GM23338 (cell line): ENCODE results near the gene ERBB4. TPM values are rescaled to one million over a fixed set of nuclear protein-coding genes. Genes with fewer than 3 reads are reported as not detected.

Source experiments
- ATAC-seq: fragments of 200-7000 bp; cut with Tn5 transposase; 3 replicates; pipeline ENCODE4 v1.9.1; 2020
- DNase-seq: peaks from one replicate; pipeline ENCODE4 v3.0.0-alpha.2; 2015; ENCODE audit warnings: low spot score
- H2AFZ ChIP-seq: fragments of 200-600 bp; sonication (generic); 2 replicates; pipeline ENCODE4 v1.8.0; 2016; ENCODE audit warnings: antibody characterized with exemption, mild to moderate bottlenecking, moderate library complexity
- H3F3A ChIP-seq: fragments of 200-600 bp; sonication (generic); replicated peaks from 2 replicates; pipeline ENCODE4 v1.8.0; 2017; ENCODE audit warnings: antibody characterized with exemption, mixed run types, low read depth
- H3K27ac ChIP-seq: fragments of 200-600 bp; sonication (generic); 2 replicates; pipeline ENCODE4 v1.6.1; 2016; ENCODE audit warnings: low read depth
- H3K27me3 ChIP-seq: fragments of 200-600 bp; sonication (generic); 2 replicates; pipeline ENCODE4 v1.8.0; 2016; ENCODE audit warnings: mild to moderate bottlenecking, mixed run types, moderate library complexity; ENCODE audit not compliant: insufficient read depth
- H3K36me3 ChIP-seq: fragments of 200-600 bp; sonication (generic); 2 replicates; pipeline ENCODE4 v1.8.0; 2016; ENCODE audit warnings: mild to moderate bottlenecking; ENCODE audit not compliant: insufficient read depth
- H3K4me1 ChIP-seq: fragments of 200-600 bp; sonication (generic); 2 replicates; pipeline ENCODE4 v1.8.0; 2016; ENCODE audit warnings: mild to moderate bottlenecking, moderate library complexity; ENCODE audit not compliant: insufficient read depth
- H3K4me2 ChIP-seq: fragments of 200-600 bp; sonication (generic); 2 replicates; pipeline ENCODE4 v1.7.1; 2017; ENCODE audit warnings: mixed run types
- H3K4me3 ChIP-seq: fragments of 200-600 bp; sonication (generic); 2 replicates; pipeline ENCODE4 v1.6.1; 2016; ENCODE audit warnings: mixed run types
- H3K79me2 ChIP-seq: fragments of 200-600 bp; sonication (generic); replicated peaks from 2 replicates; pipeline ENCODE4 v1.8.0; 2017; ENCODE audit warnings: mild to moderate bottlenecking; ENCODE audit not compliant: insufficient read depth
- H3K9me2 ChIP-seq: fragments of 200-600 bp; sonication (generic); 2 replicates; pipeline ENCODE4 v1.8.0; 2017; ENCODE audit not compliant: insufficient read depth
- H4K20me1 ChIP-seq: fragments of 200-600 bp; sonication (generic); replicated peaks from 2 replicates; pipeline ENCODE4 v1.8.0; 2017; ENCODE audit warnings: mild to moderate bottlenecking; ENCODE audit not compliant: insufficient read depth
- H3K27ac Mint-ChIP-seq: 2 replicates; pipeline ENCODE4 v1.8.0; 2020; ENCODE audit warnings: inconsistent platforms, mild to moderate bottlenecking, moderate library complexity, mixed read lengths
- H3K27me3 Mint-ChIP-seq: 3 replicates; pipeline ENCODE4 v1.8.0; 2022; ENCODE audit warnings: low read depth, mild to moderate bottlenecking, moderate library complexity, mixed read lengths, inconsistent platforms; ENCODE audit not compliant: insufficient read depth, poor library complexity
- H3K36me3 Mint-ChIP-seq: 3 replicates; pipeline ENCODE4 v1.8.0; 2021; ENCODE audit warnings: low read depth, mild to moderate bottlenecking, inconsistent platforms, moderate library complexity, mixed read lengths
- H3K4me1 Mint-ChIP-seq: 3 replicates; pipeline ENCODE4 v1.8.0; 2020; ENCODE audit warnings: mild to moderate bottlenecking, inconsistent platforms, mixed read lengths
- H3K4me3 Mint-ChIP-seq: 3 replicates; pipeline ENCODE4 v1.8.0; 2021; ENCODE audit warnings: moderate library complexity, mild to moderate bottlenecking, inconsistent platforms, mixed read lengths
- H3K9me3 Mint-ChIP-seq: 3 replicates; pipeline ENCODE4 v1.8.0; 2020; ENCODE audit warnings: moderate library complexity, mild to moderate bottlenecking, inconsistent platforms, mixed read lengths
- EZH2phosphoT487 ChIP-seq: fragments of 200-600 bp; sonication (generic); IDR thresholded peaks from one replicate; pipeline ENCODE4 v1.8.1; 2018; ENCODE audit warnings: antibody characterized with exemption; ENCODE audit not compliant: unreplicated experiment
- JUNB ChIP-seq: IDR thresholded peaks from one replicate; pipeline ENCODE4 v1.6.1; 2016; ENCODE audit warnings: antibody characterized with exemption; ENCODE audit not compliant: unreplicated experiment
- POLR2AphosphoS5 ChIP-seq: IDR thresholded peaks from 2 replicates; pipeline ENCODE4 v1.6.1; 2016; ENCODE audit warnings: antibody characterized with exemption, low read depth
- STAT1 ChIP-seq: IDR thresholded peaks from one replicate; pipeline ENCODE4 v1.6.1; 2016; ENCODE audit warnings: antibody characterized with exemption; ENCODE audit not compliant: unreplicated experiment
- ZNF114 ChIP-seq: fragments of 250-450 bp; sonication (Bioruptor Pico); IDR thresholded peaks from 2 replicates; pipeline ENCODE4 v1.5.0; 2020; ENCODE audit warnings: mild to moderate bottlenecking, moderate library complexity
- ZNF331 ChIP-seq: fragments of 250-450 bp; sonication (Bioruptor Pico); IDR thresholded peaks from 2 replicates; pipeline ENCODE4 v1.5.0; 2020; ENCODE audit warnings: low read depth, mild to moderate bottlenecking, moderate library complexity
- polyA plus RNA-seq: library from polyadenylated mRNA; unstranded; fragments of >200 nt; fragmentation: Nextera tagmentation; extraction: Ambion mirVana; gene quantifications from 2 replicates; pipeline ENCODE4 v1.2.1, GENCODE V29; 2016
- total RNA-seq: library from RNA; depleted of rRNA; stranded (reverse); fragments of >200 nt; shearing (Covaris generic); gene quantifications from 2 replicates; pipeline ENCODE4 v1.2.3, GENCODE V29; 2014
- TF ChIP-seq, protein P1 (sequence below), 2 experiments: fragments of 200-600 bp in 1 of 2; sonication (generic) in 1 of 2; conservative IDR thresholded peaks; 2 replicates each; pipeline versions ENCODE4 v1.5.1 to v1.6.1; 2016 to 2017; ENCODE audit warnings: antibody characterized with exemption in 2 of 2, low read depth in 2 of 2, mild to moderate bottlenecking in 2 of 2, moderate library complexity in 1 of 2
- TF ChIP-seq, protein P2 (sequence below): fragments of 250-450 bp; sonication (Bioruptor Pico); IDR thresholded peaks from 2 replicates; pipeline ENCODE4 v1.5.0; 2020; ENCODE audit warnings: mild to moderate bottlenecking, moderate library complexity
- TF ChIP-seq, protein P3 (sequence below): IDR thresholded peaks from 2 replicates; pipeline ENCODE4 v1.6.1; 2016; ENCODE audit warnings: antibody characterized with exemption

The ERBB4 gene
- total and polyA plus RNA-seq, 2 experiments from 2014 or later, result 0.73 to 1.1 TPM

DNA sequence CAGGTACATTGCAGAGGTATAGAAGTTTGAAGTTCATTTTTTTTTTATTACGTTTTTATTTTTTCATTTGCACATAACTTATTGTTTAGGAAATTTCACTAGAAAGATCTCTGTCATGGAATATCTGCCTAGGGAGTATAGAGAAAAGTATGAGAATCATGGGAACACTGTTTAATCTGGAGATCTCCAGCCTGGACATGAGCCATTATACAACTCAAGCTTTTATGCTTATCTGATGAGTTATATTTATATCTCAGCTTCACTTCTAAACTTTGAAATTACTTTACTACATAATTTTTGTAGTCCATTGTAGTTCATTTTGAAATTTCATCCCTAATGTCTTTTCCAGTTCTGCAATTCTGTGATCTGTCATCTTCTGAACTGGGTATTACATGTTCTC lies 515.6 kb downstream of the ERBB4 start:
- Histone ChIP-seq H3K9me2 (no peaks in the 10 kb centered on the region), H3F3A (no peaks in the 10 kb centered on the region), H3K36me3 (no peaks in the 10 kb centered on the region), H4K20me1 (no peaks in the 10 kb centered on the region), H2AFZ (no peak overlapping the region), H3K79me2 (no peaks in the 10 kb centered on the region), H3K27me3 (no peaks in the 10 kb centered on the region), H3K4me3 (no peak overlapping the region), H3K27ac (no peak overlapping the region), H3K4me2 (no peak overlapping the region), H3K4me1 (no peaks in the 10 kb centered on the region)
- H3K4me1 Mint-ChIP-seq, result no peaks in the 10 kb centered on the region
- DNase-seq (no peak), ATAC-seq (no peak)
- H3K9me3 Mint-ChIP-seq, result no peaks in the 10 kb centered on the region; the same call in 2 of the 3 replicates
- no peak overlapping the region for H3K4me3 Mint-ChIP-seq
- no peak for TF ChIP-seq ZNF114
- TF ChIP-seq POLR2AphosphoS5, result no peak
- no peak for TF ChIP-seq EZH2phosphoT487
- H3K36me3 Mint-ChIP-seq, result no peaks in the 10 kb centered on the region
- peaks cover 2% of the 10 kb centered on the region for H3K27me3 Mint-ChIP-seq
- H3K27ac Mint-ChIP-seq, result no peak overlapping the region

DNA sequence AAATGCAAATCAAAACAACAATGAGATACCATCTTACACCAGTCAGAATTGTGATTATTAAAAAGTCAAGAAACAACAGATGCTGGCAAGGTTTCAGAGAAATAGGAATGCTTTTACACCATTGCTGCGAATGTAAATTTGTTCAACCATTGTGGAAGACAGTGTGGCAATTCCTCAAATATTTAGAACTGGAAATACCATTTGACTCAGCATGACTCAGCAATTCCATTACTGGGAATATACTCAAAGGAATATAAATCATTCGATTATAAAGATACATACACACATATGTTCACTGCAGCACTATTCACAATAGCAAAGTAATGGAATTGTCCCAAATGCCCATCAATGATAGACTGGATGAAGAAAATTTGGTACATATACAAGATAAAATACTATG lies 516.7 kb downstream of the ERBB4 start:
- H3K27ac ChIP-seq, result no peak overlapping the region
- Mint-ChIP-seq H3K9me3 (no peaks in the 10 kb centered on the region; the same call in 2 of the 3 replicates), H3K36me3 (no peaks in the 10 kb centered on the region), H3K27ac (no peak overlapping the region), H3K27me3 (peaks cover 2% of the 10 kb centered on the region), H3K4me3 (no peak overlapping the region), H3K4me1 (no peaks in the 10 kb centered on the region)
- H4K20me1 ChIP-seq, result no peaks in the 10 kb centered on the region
- no peak overlapping the region for H3K4me3 ChIP-seq
- no peaks in the 10 kb centered on the region for H3K27me3 ChIP-seq
- no peaks in the 10 kb centered on the region for H3K79me2 ChIP-seq
- H3K36me3 ChIP-seq, result no peaks in the 10 kb centered on the region
- ATAC-seq (no peak), DNase-seq (no peak)
- TF ChIP-seq, protein P1, sequence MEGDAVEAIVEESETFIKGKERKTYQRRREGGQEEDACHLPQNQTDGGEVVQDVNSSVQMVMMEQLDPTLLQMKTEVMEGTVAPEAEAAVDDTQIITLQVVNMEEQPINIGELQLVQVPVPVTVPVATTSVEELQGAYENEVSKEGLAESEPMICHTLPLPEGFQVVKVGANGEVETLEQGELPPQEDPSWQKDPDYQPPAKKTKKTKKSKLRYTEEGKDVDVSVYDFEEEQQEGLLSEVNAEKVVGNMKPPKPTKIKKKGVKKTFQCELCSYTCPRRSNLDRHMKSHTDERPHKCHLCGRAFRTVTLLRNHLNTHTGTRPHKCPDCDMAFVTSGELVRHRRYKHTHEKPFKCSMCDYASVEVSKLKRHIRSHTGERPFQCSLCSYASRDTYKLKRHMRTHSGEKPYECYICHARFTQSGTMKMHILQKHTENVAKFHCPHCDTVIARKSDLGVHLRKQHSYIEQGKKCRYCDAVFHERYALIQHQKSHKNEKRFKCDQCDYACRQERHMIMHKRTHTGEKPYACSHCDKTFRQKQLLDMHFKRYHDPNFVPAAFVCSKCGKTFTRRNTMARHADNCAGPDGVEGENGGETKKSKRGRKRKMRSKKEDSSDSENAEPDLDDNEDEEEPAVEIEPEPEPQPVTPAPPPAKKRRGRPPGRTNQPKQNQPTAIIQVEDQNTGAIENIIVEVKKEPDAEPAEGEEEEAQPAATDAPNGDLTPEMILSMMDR (conservative IDR thresholded peaks at IDR 0.05; ENCODE audit: low read depth in 2 of 2), result no peak
- TF ChIP-seq ZNF331 (CRISPR knock-in tag), result no peak
- no peaks in the 10 kb centered on the region for H3K4me1 ChIP-seq
- no peaks in the 10 kb centered on the region for H3F3A ChIP-seq
- no peak overlapping the region for H3K4me2 ChIP-seq
- no peaks in the 10 kb centered on the region for H3K9me2 ChIP-seq
- H2AFZ ChIP-seq, result no peak overlapping the region

DNA sequence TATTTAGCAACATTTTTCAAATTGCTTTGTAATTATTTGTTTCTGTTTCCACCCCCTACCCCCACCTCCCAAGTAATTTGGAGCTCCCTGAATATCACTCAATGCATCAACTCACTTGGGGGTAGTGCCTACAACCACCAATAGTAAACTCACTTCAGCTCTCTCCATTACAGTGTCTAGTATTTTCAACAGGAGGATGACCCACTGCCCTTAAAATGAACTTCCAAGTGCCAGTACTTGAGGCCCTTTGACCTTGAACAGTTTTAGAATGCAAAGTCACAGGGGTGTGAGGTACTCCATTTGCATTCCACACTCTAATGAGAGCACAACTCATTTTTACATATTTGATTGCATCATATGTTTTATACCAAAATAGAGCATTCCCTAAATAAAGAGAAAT lies 523.0 kb downstream of the ERBB4 start:
- Histone ChIP-seq H3K4me1 (no peaks in the 10 kb centered on the region), H3K27me3 (no peaks in the 10 kb centered on the region), H3K27ac (no peak overlapping the region), H3K79me2 (no peaks in the 10 kb centered on the region), H3K4me3 (no peak overlapping the region), H2AFZ (no peak overlapping the region; the same call in 1 of the 2 replicates), H3K36me3 (no peaks in the 10 kb centered on the region), H3F3A (no peaks in the 10 kb centered on the region), H3K9me2 (0 out of 2 replicates have a peak, but pooled peaks cover 4% of the 10 kb centered on the region), H4K20me1 (no peaks in the 10 kb centered on the region), H3K4me2 (no peak overlapping the region)
- Mint-ChIP-seq H3K4me3 (no peak overlapping the region), H3K36me3 (no peaks in the 10 kb centered on the region; the same call in 2 of the 3 replicates), H3K27me3 (peaks cover 2% of the 10 kb centered on the region), H3K9me3 (peaks cover 4% of the 10 kb centered on the region; the same call in 2 of the 3 replicates), H3K27ac (peak overlapping the region; percentile 77), H3K4me1 (peaks cover 5% of the 10 kb centered on the region; the same call in 2 of the 3 replicates)
- DNase-seq (no peak), ATAC-seq (no peak)
- no peak for TF ChIP-seq STAT1
- TF ChIP-seq, protein P2, sequence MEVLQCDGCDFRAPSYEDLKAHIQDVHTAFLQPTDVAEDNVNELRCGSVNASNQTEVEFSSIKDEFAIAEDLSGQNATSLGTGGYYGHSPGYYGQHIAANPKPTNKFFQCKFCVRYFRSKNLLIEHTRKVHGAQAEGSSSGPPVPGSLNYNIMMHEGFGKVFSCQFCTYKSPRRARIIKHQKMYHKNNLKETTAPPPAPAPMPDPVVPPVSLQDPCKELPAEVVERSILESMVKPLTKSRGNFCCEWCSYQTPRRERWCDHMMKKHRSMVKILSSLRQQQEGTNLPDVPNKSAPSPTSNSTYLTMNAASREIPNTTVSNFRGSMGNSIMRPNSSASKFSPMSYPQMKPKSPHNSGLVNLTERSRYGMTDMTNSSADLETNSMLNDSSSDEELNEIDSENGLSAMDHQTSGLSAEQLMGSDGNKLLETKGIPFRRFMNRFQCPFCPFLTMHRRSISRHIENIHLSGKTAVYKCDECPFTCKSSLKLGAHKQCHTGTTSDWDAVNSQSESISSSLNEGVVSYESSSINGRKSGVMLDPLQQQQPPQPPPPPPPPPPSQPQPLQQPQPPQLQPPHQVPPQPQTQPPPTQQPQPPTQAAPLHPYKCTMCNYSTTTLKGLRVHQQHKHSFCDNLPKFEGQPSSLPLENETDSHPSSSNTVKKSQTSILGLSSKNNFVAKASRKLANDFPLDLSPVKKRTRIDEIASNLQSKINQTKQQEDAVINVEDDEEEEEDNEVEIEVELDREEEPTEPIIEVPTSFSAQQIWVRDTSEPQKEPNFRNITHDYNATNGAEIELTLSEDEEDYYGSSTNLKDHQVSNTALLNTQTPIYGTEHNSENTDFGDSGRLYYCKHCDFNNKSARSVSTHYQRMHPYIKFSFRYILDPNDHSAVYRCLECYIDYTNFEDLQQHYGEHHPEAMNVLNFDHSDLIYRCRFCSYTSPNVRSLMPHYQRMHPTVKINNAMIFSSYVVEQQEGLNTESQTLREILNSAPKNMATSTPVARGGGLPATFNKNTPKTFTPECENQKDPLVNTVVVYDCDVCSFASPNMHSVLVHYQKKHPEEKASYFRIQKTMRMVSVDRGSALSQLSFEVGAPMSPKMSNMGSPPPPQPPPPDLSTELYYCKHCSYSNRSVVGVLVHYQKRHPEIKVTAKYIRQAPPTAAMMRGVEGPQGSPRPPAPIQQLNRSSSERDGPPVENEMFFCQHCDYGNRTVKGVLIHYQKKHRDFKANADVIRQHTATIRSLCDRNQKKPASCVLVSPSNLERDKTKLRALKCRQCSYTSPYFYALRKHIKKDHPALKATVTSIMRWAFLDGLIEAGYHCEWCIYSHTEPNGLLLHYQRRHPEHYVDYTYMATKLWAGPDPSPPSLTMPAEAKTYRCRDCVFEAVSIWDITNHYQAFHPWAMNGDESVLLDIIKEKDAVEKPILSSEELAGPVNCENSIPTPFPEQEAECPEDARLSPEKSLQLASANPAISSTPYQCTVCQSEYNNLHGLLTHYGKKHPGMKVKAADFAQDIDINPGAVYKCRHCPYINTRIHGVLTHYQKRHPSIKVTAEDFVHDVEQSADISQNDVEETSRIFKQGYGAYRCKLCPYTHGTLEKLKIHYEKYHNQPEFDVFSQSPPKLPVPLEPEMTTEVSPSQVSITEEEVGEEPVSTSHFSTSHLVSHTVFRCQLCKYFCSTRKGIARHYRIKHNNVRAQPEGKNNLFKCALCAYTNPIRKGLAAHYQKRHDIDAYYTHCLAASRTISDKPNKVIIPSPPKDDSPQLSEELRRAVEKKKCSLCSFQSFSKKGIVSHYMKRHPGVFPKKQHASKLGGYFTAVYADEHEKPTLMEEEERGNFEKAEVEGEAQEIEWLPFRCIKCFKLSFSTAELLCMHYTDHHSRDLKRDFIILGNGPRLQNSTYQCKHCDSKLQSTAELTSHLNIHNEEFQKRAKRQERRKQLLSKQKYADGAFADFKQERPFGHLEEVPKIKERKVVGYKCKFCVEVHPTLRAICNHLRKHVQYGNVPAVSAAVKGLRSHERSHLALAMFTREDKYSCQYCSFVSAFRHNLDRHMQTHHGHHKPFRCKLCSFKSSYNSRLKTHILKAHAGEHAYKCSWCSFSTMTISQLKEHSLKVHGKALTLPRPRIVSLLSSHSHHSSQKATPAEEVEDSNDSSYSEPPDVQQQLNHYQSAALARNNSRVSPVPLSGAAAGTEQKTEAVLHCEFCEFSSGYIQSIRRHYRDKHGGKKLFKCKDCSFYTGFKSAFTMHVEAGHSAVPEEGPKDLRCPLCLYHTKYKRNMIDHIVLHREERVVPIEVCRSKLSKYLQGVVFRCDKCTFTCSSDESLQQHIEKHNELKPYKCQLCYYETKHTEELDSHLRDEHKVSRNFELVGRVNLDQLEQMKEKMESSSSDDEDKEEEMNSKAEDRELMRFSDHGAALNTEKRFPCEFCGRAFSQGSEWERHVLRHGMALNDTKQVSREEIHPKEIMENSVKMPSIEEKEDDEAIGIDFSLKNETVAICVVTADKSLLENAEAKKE (CRISPR knock-in tag), result no peak
- TF ChIP-seq ZNF331 (CRISPR knock-in tag), result no peak
- TF ChIP-seq JUNB, result no peak
- TF ChIP-seq, protein P3, sequence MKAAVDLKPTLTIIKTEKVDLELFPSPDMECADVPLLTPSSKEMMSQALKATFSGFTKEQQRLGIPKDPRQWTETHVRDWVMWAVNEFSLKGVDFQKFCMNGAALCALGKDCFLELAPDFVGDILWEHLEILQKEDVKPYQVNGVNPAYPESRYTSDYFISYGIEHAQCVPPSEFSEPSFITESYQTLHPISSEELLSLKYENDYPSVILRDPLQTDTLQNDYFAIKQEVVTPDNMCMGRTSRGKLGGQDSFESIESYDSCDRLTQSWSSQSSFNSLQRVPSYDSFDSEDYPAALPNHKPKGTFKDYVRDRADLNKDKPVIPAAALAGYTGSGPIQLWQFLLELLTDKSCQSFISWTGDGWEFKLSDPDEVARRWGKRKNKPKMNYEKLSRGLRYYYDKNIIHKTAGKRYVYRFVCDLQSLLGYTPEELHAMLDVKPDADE, result no peak
